ENCODE data around the gene ACAD10. TPM values are rescaled to one million over a fixed set of nuclear protein-coding genes. Genes with fewer than 3 reads are reported as not detected.
A peak's percentile ranks its signal among the peaks of the same experiment; 100 is the strongest.

ACAD10 gene
- total RNA-seq, 4 donors from 2014 or later = 58.5 to 102 (median 80.6) TPM

DNA sequence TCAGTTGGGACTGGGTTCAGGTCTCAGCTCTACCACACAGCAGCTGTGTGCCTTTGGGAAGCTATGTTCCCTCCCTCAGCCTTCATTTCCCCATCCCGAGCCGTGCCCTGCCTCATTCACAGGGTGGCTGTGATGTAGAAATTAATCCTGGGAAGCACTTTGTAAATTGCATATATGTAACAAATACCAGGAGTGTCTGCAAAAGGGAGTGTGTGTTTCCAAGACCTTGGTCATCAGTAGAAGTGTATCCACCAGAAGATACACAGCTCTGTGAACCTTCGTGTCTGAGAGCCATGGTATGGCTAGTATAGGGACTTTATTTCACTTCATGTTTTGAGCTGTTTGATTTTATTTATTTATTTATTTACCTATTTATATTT lies 107.0 kb downstream of the ACAD10 start:
- H3K27me3 ChIP-seq = no peaks in the 10 kb centered on the region
- no peak overlapping the region for H3K4me3 ChIP-seq
- peaks cover 0 to 11% (median 0%) of the 10 kb centered on the region in 4 donors for H3K4me1 ChIP-seq
- TF ChIP-seq, protein P1, sequence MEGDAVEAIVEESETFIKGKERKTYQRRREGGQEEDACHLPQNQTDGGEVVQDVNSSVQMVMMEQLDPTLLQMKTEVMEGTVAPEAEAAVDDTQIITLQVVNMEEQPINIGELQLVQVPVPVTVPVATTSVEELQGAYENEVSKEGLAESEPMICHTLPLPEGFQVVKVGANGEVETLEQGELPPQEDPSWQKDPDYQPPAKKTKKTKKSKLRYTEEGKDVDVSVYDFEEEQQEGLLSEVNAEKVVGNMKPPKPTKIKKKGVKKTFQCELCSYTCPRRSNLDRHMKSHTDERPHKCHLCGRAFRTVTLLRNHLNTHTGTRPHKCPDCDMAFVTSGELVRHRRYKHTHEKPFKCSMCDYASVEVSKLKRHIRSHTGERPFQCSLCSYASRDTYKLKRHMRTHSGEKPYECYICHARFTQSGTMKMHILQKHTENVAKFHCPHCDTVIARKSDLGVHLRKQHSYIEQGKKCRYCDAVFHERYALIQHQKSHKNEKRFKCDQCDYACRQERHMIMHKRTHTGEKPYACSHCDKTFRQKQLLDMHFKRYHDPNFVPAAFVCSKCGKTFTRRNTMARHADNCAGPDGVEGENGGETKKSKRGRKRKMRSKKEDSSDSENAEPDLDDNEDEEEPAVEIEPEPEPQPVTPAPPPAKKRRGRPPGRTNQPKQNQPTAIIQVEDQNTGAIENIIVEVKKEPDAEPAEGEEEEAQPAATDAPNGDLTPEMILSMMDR (IDR thresholded peaks at IDR 0.05) = no peak
- no peak for TF ChIP-seq POLR2A (IDR thresholded peaks at IDR 0.05)
- peak overlapping the region in 2 of 4 donors; percentile 69 to 81 for H3K27ac ChIP-seq
- H3K36me3 ChIP-seq = peaks cover 0 to 97% (median 0%) of the 10 kb centered on the region in 3 donors
- no peaks in the 10 kb centered on the region for H3K9me3 ChIP-seq
- DNase-seq = no peak

DNA sequence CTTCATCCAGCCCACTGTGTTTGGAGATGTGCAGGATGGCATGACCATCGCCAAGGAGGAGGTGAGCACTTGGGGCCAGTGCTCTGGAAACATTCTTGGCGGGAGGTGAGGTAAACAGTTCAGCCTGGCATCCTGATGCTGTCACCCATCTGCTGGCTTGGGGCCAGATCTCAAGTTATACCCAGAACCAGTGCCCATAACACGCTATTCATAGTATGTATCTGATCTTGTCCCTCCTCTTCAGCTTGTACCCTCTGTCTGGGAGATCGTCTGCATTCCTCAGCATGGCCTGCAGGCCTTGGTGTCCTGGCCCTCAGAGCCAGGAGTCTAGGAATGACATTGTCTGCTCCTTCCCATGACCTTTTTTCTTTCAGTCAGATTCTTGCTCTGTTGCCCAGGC lies 112.3 kb downstream of the ACAD10 start:
- DNase-seq = no peak
- no peak overlapping the region for H3K4me3 ChIP-seq
- no peaks in the 10 kb centered on the region for H3K4me1 ChIP-seq
- no peaks in the 10 kb centered on the region for H3K27me3 ChIP-seq
- TF ChIP-seq, protein P1 (IDR thresholded peaks at IDR 0.05) = no peak
- TF ChIP-seq POLR2A (IDR thresholded peaks at IDR 0.05) = no peak
- H3K36me3 ChIP-seq = peaks cover 0 to 99% (median 0%) of the 10 kb centered on the region in 3 donors
- H3K27ac ChIP-seq = no peak overlapping the region
- no peaks in the 10 kb centered on the region for H3K9me3 ChIP-seq

DNA sequence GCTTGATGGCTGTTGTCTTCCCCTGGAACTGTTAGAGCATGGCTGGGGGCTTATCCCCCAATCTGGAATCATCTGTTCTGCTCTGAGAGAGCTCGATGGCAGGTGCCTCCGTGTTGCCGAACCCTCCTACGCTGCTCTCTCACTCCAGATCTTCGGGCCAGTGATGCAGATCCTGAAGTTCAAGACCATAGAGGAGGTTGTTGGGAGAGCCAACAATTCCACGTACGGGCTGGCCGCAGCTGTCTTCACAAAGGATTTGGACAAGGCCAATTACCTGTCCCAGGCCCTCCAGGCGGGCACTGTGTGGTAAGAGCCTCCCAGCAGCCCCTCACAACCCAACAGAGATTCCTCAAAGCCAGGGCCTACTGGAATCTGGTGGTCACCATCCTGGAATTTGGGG lies 113.9 kb downstream of the ACAD10 start:
- Histone ChIP-seq H3K4me3 (no peak overlapping the region), H3K27me3 (no peaks in the 10 kb centered on the region), H3K9me3 (no peaks in the 10 kb centered on the region), H3K4me1 (no peaks in the 10 kb centered on the region), H3K27ac (no peak overlapping the region), H3K36me3 (peaks cover 0 to 99% (median 0%) of the 10 kb centered on the region in 3 donors)
- TF ChIP-seq POLR2A (IDR thresholded peaks at IDR 0.05) = no peak
- TF ChIP-seq, protein P1 (IDR thresholded peaks at IDR 0.05) = no peak
- no peak for DNase-seq

DNA sequence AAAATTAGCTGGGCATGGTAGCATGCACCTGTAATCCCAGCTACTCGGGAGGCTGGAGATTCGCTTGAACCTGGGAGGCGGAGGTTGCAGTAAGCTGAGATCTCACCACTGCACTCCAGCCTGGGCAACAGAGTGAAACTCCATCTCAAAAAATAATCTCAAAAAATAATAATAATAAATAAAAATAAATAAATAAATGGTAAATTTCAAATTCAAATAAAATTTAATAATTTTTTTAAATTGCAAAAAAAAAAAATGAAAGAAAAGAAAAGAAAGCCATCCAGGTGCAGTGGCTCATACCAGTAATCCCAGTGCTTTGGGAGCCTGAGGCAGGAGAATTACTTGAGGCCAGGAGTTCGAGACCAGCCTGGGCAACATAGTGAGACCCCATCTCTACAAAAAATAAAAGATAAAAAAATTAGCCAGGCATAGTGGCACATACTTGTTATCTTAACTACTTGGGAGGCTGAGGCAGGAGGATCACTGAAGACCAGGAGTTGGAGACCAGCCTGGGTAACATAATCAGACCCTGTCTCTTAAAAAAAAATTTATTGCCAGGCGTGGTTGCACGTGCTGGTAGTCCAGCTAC lies 117.3 kb downstream of the ACAD10 start:
- H3K27ac ChIP-seq = no peak overlapping the region
- DNase-seq = no peak
- peaks cover 0 to 9% (median 0%) of the 10 kb centered on the region in 4 donors for H3K4me1 ChIP-seq
- no peaks in the 10 kb centered on the region for H3K9me3 ChIP-seq
- H3K36me3 ChIP-seq = peaks cover 0 to 97% (median 0%) of the 10 kb centered on the region in 3 donors
- no peak overlapping the region for H3K4me3 ChIP-seq
- H3K27me3 ChIP-seq = no peaks in the 10 kb centered on the region
- TF ChIP-seq, protein P1 (IDR thresholded peaks at IDR 0.05) = no peak
- TF ChIP-seq POLR2A (IDR thresholded peaks at IDR 0.05) = no peak

DNA sequence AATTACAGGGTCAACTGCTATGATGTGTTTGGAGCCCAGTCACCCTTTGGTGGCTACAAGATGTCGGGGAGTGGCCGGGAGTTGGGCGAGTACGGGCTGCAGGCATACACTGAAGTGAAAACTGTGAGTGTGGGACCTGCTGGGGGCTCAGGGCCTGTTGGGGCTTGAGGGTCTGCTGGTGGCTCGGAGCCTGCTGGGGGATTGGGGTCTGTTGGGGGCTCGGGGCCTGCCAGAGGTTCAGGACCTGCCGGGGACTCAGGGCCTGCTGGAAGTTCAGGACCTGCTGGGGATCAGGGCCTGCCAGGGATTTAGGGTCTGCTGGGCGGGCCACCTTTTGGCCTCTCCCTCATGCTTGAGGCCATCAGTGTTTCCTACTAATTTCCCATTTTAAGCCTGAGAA lies 118.0 kb downstream of the ACAD10 start:
- Histone ChIP-seq H3K36me3 (peaks cover 0 to 97% (median 0%) of the 10 kb centered on the region in 3 donors), H3K9me3 (no peaks in the 10 kb centered on the region), H3K4me1 (peaks cover 0 to 9% (median 0%) of the 10 kb centered on the region in 4 donors), H3K27ac (no peak overlapping the region), H3K27me3 (no peaks in the 10 kb centered on the region), H3K4me3 (no peak overlapping the region)
- DNase-seq = no peak
- TF ChIP-seq POLR2A (IDR thresholded peaks at IDR 0.05) = no peak
- TF ChIP-seq, protein P1 (IDR thresholded peaks at IDR 0.05) = no peak

All from Peyer's patch (tissue), 4 donors.